Measurements from ENCODE around the gene PDE4DIP.
"Not testable (repeated sequence)": the region's sequence is repeated elsewhere in the genome, so short reads cannot be mapped to it uniquely, and the experiment has no call there.

GRCh38 chr1:148909219-148909826 is 65.1 kb downstream of the PDE4DIP start:
- TF ChIP-seq CTCF (IDR thresholded peaks at IDR 0.05 in 4 of 5, conservative IDR thresholded peaks at IDR 0.05 in 1 of 5); POLR2A (IDR thresholded peaks at IDR 0.05): not testable (repeated sequence)
